CD8-positive, alpha-beta memory T cell (primary cell): ENCODE data around the gene SLC13A3. TPM values are rescaled to one million over a fixed set of nuclear protein-coding genes. Genes with fewer than 3 reads are reported as not detected.

Source experiments
- CTCF ChIA-PET: fragments of 350-600 bp; sonication (Branson Sonifier 250); formaldehyde crosslinking; loops from one replicate; lab custom pipeline; 2021; ENCODE audit warnings: antibody characterized with exemption; lab: Charles Lee
- POLR2A ChIA-PET: fragments of 350-600 bp; sonication (Branson Sonifier 250); formaldehyde crosslinking; loops from one replicate; lab custom pipeline; 2021; ENCODE audit warnings: antibody characterized with exemption; lab: Charles Lee
- DNase-seq, 5 donors: peaks; one replicate each; pipeline versions ENCODE4 v3.0.0 to v3.0.0-alpha.2; 2020 to 2022; ENCODE audit warnings: mixed read lengths in 1 of 5
- H3K27ac ChIP-seq: one replicate; pipeline ENCODE4 v1.7.0; 2013; ENCODE audit warnings: low read depth, mild to moderate bottlenecking, low read length, moderate library complexity
- H3K27me3 ChIP-seq: 2 replicates; pipeline ENCODE4 v1.7.0; 2013; ENCODE audit warnings: low read length, mild to moderate bottlenecking; ENCODE audit not compliant: insufficient read depth, poor library complexity, severe bottlenecking
- H3K36me3 ChIP-seq: 2 replicates; pipeline ENCODE4 v1.7.0; 2013; ENCODE audit warnings: mild to moderate bottlenecking, low read length, moderate library complexity; ENCODE audit not compliant: insufficient read depth
- H3K4me1 ChIP-seq: 2 replicates; pipeline ENCODE4 v1.7.0; 2013; ENCODE audit warnings: mild to moderate bottlenecking, low read length, moderate library complexity; ENCODE audit not compliant: insufficient read depth
- H3K4me3 ChIP-seq: 2 replicates; pipeline ENCODE4 v1.7.0; 2013; ENCODE audit warnings: mild to moderate bottlenecking, low read length
- H3K9me3 ChIP-seq: 2 replicates; pipeline ENCODE4 v1.7.0; 2013; ENCODE audit warnings: mild to moderate bottlenecking, low read length
- H3K27ac Mint-ChIP-seq, 8 donors: one replicate each; pipeline ENCODE4 v1.8.0; 2020 to 2021; ENCODE audit warnings: mixed read lengths in 8 of 8, mild to moderate bottlenecking in 6 of 8, inconsistent platforms in 3 of 8, moderate library complexity in 3 of 8
- H3K27me3 Mint-ChIP-seq, 2 donors: one replicate each; pipeline ENCODE4 v1.8.0; 2020 to 2021; ENCODE audit warnings: mixed read lengths in 2 of 2, mild to moderate bottlenecking in 1 of 2, moderate library complexity in 1 of 2
- H3K36me3 Mint-ChIP-seq, 3 donors: one replicate each; pipeline ENCODE4 v1.8.0; 2020 to 2021; ENCODE audit warnings: mixed read lengths in 3 of 3, inconsistent platforms in 1 of 3, mild to moderate bottlenecking in 1 of 3
- H3K4me1 Mint-ChIP-seq, 3 donors: one replicate each; pipeline ENCODE4 v1.8.0; 2020 to 2021; ENCODE audit warnings: mixed read lengths in 3 of 3, inconsistent platforms in 1 of 3, mild to moderate bottlenecking in 1 of 3
- H3K4me3 Mint-ChIP-seq, 7 donors: one replicate each; pipeline ENCODE4 v1.8.0; 2020 to 2021; ENCODE audit warnings: mixed read lengths in 7 of 7, mild to moderate bottlenecking in 6 of 7, moderate library complexity in 4 of 7, inconsistent platforms in 2 of 7
- H3K9me3 Mint-ChIP-seq, 5 donors: one replicate each; pipeline ENCODE4 v1.8.0; 2020 to 2022; ENCODE audit warnings: mixed read lengths in 5 of 5, mild to moderate bottlenecking in 3 of 5, moderate library complexity in 2 of 5, inconsistent platforms in 1 of 5
- polyA plus RNA-seq: library from polyadenylated mRNA; unstranded; fragments of 300-500 nt; fragmentation: Illumina TruSeq; gene quantifications from one replicate; pipeline ENCODE4 v1.2.3, GENCODE V29; 2021
- total RNA-seq, 2 experiments: library from RNA; stranded (reverse); gene quantifications; one replicate each; pipeline ENCODE4 v1.2.3, GENCODE V29; 2021

SLC13A3 gene
- total and polyA plus RNA-seq, 3 experiments from 2014 or later = 0.11 TPM; not detected in 2

DNA sequence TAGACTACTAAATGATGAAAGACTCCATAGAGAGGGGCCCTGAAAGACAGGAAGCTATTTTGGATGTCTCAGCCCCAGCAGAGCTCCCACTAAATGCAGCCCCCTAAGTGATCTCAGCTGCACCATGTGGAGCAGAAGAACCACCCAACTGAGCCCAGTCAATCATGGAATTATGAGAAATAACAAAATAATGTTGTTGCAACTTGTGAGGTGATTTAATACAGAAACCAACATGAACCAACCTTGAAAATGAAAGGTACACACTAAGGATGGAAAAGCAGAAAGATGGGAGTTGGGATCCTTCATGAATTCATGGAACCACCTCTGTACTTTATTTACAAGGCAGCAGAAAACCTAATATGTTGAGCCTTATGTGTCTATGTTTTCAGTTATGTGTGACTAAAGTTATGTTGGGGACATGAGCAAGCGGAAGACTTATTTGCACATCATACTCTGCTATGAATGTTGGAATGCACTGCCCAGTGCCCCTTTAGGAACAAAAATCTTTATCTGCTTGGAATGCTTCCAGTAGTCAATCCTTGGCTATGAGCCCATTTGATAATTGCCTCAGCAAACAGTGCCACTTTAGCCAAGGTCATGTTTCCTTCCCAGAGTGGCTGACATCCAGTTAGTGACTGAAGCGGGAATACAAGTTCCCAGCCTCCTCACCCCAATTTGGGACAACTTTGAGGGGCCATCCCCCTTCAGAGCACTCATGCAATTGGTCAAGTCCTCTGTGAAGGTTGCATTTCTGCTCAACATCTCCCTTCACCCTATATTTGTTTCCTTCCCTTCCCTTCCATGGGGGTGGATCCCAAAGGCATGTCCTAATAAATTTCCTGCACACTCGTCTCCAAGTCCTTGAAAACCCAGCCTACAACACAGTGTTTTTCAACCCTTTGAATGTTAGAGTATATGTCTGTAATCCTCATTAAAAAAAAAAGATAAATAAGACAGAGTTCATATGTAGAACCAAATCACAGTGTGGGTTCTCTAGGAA is 19.6 kb upstream of the SLC13A3 start:
- Histone ChIP-seq H3K27ac (no peak overlapping the region), H3K36me3 (no peaks in the 10 kb centered on the region), H3K9me3 (no peaks in the 10 kb centered on the region), H3K27me3 (no peaks in the 10 kb centered on the region), H3K4me1 (no peaks in the 10 kb centered on the region), H3K4me3 (no peak overlapping the region)
- Mint-ChIP-seq H3K36me3 (peaks cover 0 to 19% (median 11%) of the 10 kb centered on the region in 3 donors), H3K4me3 (no peak overlapping the region), H3K27me3 (peaks cover 0 to 6% of the 10 kb centered on the region in 2 donors), H3K4me1 (no peaks in the 10 kb centered on the region), H3K27ac (no peak overlapping the region), H3K9me3 (peaks cover 0 to 12% (median 7%) of the 10 kb centered on the region in 5 donors)
- CTCF ChIA-PET = interaction anchor here (1.0 kb wide), 1 partner anchor 10 kb away, joined by 3 read pairs; no protein-coding TSS in a partner anchor
- POLR2A ChIA-PET = no interaction called here
- no peak for DNase-seq

GRCh38 chr20:46670228-46670584 is 18.9 kb upstream of the SLC13A3 start:
- Histone ChIP-seq H3K27ac (no peak overlapping the region), H3K36me3 (no peaks in the 10 kb centered on the region), H3K4me1 (no peaks in the 10 kb centered on the region), H3K4me3 (no peak overlapping the region), H3K9me3 (no peaks in the 10 kb centered on the region), H3K27me3 (no peaks in the 10 kb centered on the region)
- no peak for DNase-seq
- CTCF ChIA-PET = interaction anchor here (0.9 kb wide), 1 partner anchor 12 kb away, joined by 3 read pairs; no protein-coding TSS in a partner anchor
- no peak overlapping the region for H3K27ac Mint-ChIP-seq
- peaks cover 0 to 6% of the 10 kb centered on the region in 2 donors for H3K27me3 Mint-ChIP-seq
- POLR2A ChIA-PET = no interaction called here
- H3K4me1 Mint-ChIP-seq = no peaks in the 10 kb centered on the region
- peaks cover 1 to 19% (median 11%) of the 10 kb centered on the region in 3 donors for H3K36me3 Mint-ChIP-seq
- peaks cover 0 to 12% (median 7%) of the 10 kb centered on the region in 5 donors for H3K9me3 Mint-ChIP-seq
- H3K4me3 Mint-ChIP-seq = no peak overlapping the region

DNA sequence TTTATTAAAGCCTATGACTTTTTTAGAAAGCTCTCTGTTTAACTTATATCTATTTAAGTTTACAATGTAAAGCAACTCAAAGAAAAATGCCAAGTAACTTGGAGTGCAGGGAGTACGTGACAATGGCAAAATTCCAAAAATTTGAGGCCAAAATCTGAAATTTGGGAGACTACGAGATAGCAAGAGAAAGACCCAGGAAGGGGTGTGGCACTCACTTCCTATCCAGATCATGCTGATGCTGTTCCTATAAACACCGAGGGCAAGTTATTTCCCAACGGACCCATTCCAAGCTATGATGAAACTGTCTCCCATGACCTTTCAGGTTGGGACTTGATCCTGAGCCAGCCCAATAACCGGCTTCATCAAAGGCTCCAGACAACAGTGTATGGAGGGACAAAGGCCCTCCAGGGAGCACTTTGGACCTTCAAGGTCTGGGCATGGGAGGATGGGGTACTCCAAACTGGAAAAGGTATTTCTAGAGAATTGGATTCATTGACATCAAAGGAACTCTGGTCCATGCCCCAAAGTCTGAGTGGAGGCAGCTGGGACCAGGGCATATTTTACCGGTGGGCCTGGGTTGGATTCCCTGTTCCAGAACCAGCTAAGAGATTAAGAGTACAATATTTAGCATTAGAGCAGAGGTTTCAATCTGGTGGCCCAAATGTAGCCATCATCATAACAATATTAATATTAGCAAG is 15.7 kb upstream of the SLC13A3 start:
- CTCF ChIA-PET = no interaction called here
- Histone ChIP-seq H3K36me3 (no peaks in the 10 kb centered on the region), H3K27ac (no peak overlapping the region), H3K9me3 (no peaks in the 10 kb centered on the region), H3K27me3 (no peaks in the 10 kb centered on the region), H3K4me3 (no peak overlapping the region), H3K4me1 (no peaks in the 10 kb centered on the region)
- peaks cover 0 to 2% of the 10 kb centered on the region in 2 donors for H3K27me3 Mint-ChIP-seq
- no peak overlapping the region for H3K4me3 Mint-ChIP-seq
- POLR2A ChIA-PET = no interaction called here
- H3K27ac Mint-ChIP-seq = no peak overlapping the region
- no peak for DNase-seq
- H3K36me3 Mint-ChIP-seq = peaks cover 1 to 21% (median 13%) of the 10 kb centered on the region in 3 donors
- no peaks in the 10 kb centered on the region for H3K4me1 Mint-ChIP-seq
- H3K9me3 Mint-ChIP-seq = peaks cover 0 to 12% (median 7%) of the 10 kb centered on the region in 5 donors

- H3K9me3 ChIP-seq = no peaks in the 10 kb centered on the region
- ChIA-PET CTCF (no interaction called here), POLR2A (no interaction called here)
- H3K27ac ChIP-seq = no peak overlapping the region
- no peaks in the 10 kb centered on the region for H3K36me3 ChIP-seq
- Mint-ChIP-seq H3K4me1 (no peaks in the 10 kb centered on the region), H3K36me3 (peaks cover 1 to 17% (median 11%) of the 10 kb centered on the region in 3 donors), H3K4me3 (no peak overlapping the region), H3K27me3 (peaks cover 0 to 1% of the 10 kb centered on the region in 2 donors), H3K9me3 (peaks cover 0 to 10% (median 7%) of the 10 kb centered on the region in 5 donors), H3K27ac (no peak overlapping the region)
- H3K4me3 ChIP-seq = no peak overlapping the region
- H3K4me1 ChIP-seq = no peaks in the 10 kb centered on the region
- no peak for DNase-seq
- no peaks in the 10 kb centered on the region for H3K27me3 ChIP-seq
Observed at GRCh38 chr20:46666306-46666705, 15.0 kb upstream of the SLC13A3 start.

DNA sequence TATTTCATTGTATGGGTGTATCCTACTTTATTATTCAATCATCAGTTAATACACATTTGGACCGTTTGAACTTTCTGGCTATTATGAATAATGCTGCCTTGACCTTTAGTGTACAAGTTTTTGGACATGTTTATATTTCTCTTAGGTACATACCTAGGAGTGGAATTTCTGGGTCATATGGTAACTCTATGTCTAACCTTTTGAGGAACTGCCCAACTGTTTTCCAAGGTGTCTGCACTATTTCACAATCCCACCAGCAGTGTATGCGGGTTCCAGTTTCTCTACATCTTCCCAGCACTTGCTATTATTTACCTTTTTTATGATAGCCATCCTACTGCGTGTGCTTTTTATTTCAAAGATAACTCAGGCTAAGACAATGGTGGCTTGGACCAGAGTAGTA is 14.3 kb upstream of the SLC13A3 start:
- no peak for DNase-seq
- Histone ChIP-seq H3K4me1 (no peaks in the 10 kb centered on the region), H3K9me3 (no peaks in the 10 kb centered on the region), H3K27me3 (no peaks in the 10 kb centered on the region), H3K4me3 (no peak overlapping the region), H3K27ac (no peak overlapping the region), H3K36me3 (no peaks in the 10 kb centered on the region)
- H3K4me3 Mint-ChIP-seq = no peak overlapping the region
- H3K27ac Mint-ChIP-seq = no peak overlapping the region
- POLR2A ChIA-PET = no interaction called here
- no peaks in the 10 kb centered on the region for H3K27me3 Mint-ChIP-seq
- H3K9me3 Mint-ChIP-seq = peaks cover 0 to 4% (median 4%) of the 10 kb centered on the region in 5 donors
- CTCF ChIA-PET = no interaction called here
- H3K4me1 Mint-ChIP-seq = no peaks in the 10 kb centered on the region
- peaks cover 1 to 18% (median 10%) of the 10 kb centered on the region in 3 donors for H3K36me3 Mint-ChIP-seq

DNA sequence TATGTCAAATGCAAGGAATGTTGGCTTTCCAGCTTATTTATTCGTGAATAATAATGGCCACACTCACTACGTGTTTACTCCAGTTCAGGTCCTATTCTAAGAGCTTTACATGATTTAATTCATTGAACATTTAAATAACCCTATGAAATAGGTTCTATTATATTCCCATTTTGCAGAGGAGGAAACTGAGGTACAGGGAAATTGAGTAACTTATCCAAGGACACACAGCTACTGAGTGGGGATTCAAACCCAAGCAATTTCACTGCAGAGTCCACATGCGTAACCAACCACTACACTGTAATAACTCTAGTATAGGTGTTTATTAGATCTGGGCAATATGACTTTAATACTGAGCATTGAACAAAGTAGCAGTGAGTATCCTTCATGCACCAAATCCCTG is 12.3 kb upstream of the SLC13A3 start:
- Histone ChIP-seq H3K27ac (no peak overlapping the region), H3K36me3 (no peaks in the 10 kb centered on the region), H3K9me3 (no peaks in the 10 kb centered on the region), H3K4me3 (no peak overlapping the region), H3K27me3 (no peaks in the 10 kb centered on the region), H3K4me1 (no peaks in the 10 kb centered on the region)
- ChIA-PET CTCF (no interaction called here), POLR2A (no interaction called here)
- no peak for DNase-seq
- H3K4me1 Mint-ChIP-seq = no peaks in the 10 kb centered on the region
- H3K4me3 Mint-ChIP-seq = no peak overlapping the region
- H3K36me3 Mint-ChIP-seq = peaks cover 1 to 14% (median 3%) of the 10 kb centered on the region in 3 donors
- H3K27me3 Mint-ChIP-seq = no peaks in the 10 kb centered on the region
- H3K9me3 Mint-ChIP-seq = peaks cover 0 to 5% (median 0%) of the 10 kb centered on the region in 5 donors
- no peak overlapping the region for H3K27ac Mint-ChIP-seq

- Mint-ChIP-seq H3K4me1 (no peaks in the 10 kb centered on the region), H3K4me3 (no peak overlapping the region), H3K27me3 (no peaks in the 10 kb centered on the region), H3K36me3 (peaks cover 1 to 10% (median 3%) of the 10 kb centered on the region in 3 donors), H3K27ac (no peak overlapping the region), H3K9me3 (peaks cover 0 to 5% (median 0%) of the 10 kb centered on the region in 5 donors)
- no peak for DNase-seq
- H3K9me3 ChIP-seq = no peaks in the 10 kb centered on the region
- ChIA-PET CTCF (no interaction called here), POLR2A (no interaction called here)
- no peaks in the 10 kb centered on the region for H3K4me1 ChIP-seq
- H3K4me3 ChIP-seq = no peak overlapping the region
- H3K27me3 ChIP-seq = no peaks in the 10 kb centered on the region
- H3K36me3 ChIP-seq = no peaks in the 10 kb centered on the region
- H3K27ac ChIP-seq = no peak overlapping the region
Observed at GRCh38 chr20:46661659-46662058, 10.4 kb upstream of the SLC13A3 start.

DNA sequence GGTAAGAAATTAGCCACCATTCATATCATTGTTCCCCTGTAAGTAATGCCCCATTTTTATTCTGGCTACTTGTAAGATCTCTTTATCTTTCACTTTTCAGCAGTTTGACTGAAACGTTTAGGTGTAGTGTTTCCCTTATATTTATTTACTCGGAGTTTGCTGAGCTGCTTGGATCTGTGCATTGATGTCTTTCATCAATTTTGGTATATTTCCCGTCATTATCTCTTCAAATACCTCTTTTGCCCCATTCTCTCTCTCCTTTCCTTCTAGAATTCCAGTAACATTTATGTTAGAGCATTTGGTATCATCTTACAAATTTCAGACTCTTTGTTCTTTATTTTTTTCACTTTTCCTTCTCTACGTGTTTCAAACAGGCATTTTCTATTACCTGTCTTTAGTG is 9.2 kb upstream of the SLC13A3 start:
- no peak for DNase-seq
- no peaks in the 10 kb centered on the region for H3K9me3 ChIP-seq
- Mint-ChIP-seq H3K9me3 (peaks cover 0 to 5% (median 0%) of the 10 kb centered on the region in 5 donors), H3K4me1 (no peaks in the 10 kb centered on the region), H3K4me3 (no peak overlapping the region), H3K27me3 (no peaks in the 10 kb centered on the region), H3K27ac (no peak overlapping the region), H3K36me3 (peaks cover 1 to 10% (median 3%) of the 10 kb centered on the region in 3 donors)
- no peaks in the 10 kb centered on the region for H3K4me1 ChIP-seq
- H3K4me3 ChIP-seq = no peak overlapping the region
- no peak overlapping the region for H3K27ac ChIP-seq
- ChIA-PET CTCF (no interaction called here), POLR2A (no interaction called here)
- no peaks in the 10 kb centered on the region for H3K27me3 ChIP-seq
- H3K36me3 ChIP-seq = no peaks in the 10 kb centered on the region
